Astrocyte of the spinal cord (primary cell): ENCODE measurements around the gene WNT7B.

Experiments used
- DNase-seq: peaks from one replicate; pipeline ENCODE4 v3.0.0; 2011; ENCODE audit warnings: low read depth, low spot score
- H3K4me3 ChIP-seq: 2 replicates; pipeline ENCODE4 v1.5.1; 2011; ENCODE audit warnings: low read depth, mild to moderate bottlenecking, low read length, moderate library complexity
- CTCF ChIP-seq: IDR thresholded peaks from 2 replicates; pipeline ENCODE4 v1.5.1; 2012; ENCODE audit warnings: low read depth, mild to moderate bottlenecking, low read length, inconsistent platforms
- in situ Hi-C: cut with HindIII; loops from 2 replicates; pipeline ENCODE4 v1.10.0; 2017; ENCODE audit warnings: low sequenced_read_pairs

WNT7B gene

GRCh38 chr22:45882881-45883810 lies 93.8 kb downstream of the WNT7B start:
- TF ChIP-seq CTCF = no peak
- H3K4me3 ChIP-seq = no peak overlapping the region
- no peak for DNase-seq
- in situ Hi-C loops = no loop called here

- in situ Hi-C loops = no loop called here
- no peak for TF ChIP-seq CTCF
- DNase-seq = no peak
- no peak overlapping the region for H3K4me3 ChIP-seq
Measured at GRCh38 chr22:45881524-45881875, 95.5 kb downstream of the WNT7B start.

- DNase-seq = no peak
- in situ Hi-C loops = no loop called here
- H3K4me3 ChIP-seq = no peak overlapping the region
- TF ChIP-seq CTCF = no peak
Measured at GRCh38 chr22:45880716-45881523, 96.0 kb downstream of the WNT7B start.

- no peak overlapping the region for H3K4me3 ChIP-seq
- DNase-seq = no peak
- in situ Hi-C loops = no loop called here
- TF ChIP-seq CTCF = no peak
Measured at GRCh38 chr22:45880091-45880715, 96.8 kb downstream of the WNT7B start.

GRCh38 chr22:45879552-45879949 lies 97.4 kb downstream of the WNT7B start:
- in situ Hi-C loops = no loop called here
- H3K4me3 ChIP-seq = no peak overlapping the region
- no peak for DNase-seq
- no peak for TF ChIP-seq CTCF

GRCh38 chr22:45878901-45879551 lies 97.9 kb downstream of the WNT7B start:
- no peak for TF ChIP-seq CTCF
- in situ Hi-C loops = no loop called here
- DNase-seq = no peak
- no peak overlapping the region for H3K4me3 ChIP-seq
